Measurements from ENCODE around the gene ABR.

The ABR gene

GRCh38 chr17:1120596-1121441, 59.0 kb downstream of the ABR start:
- no peak for DNase-seq (ENCODE audit: low spot score)

GRCh38 chr17:1119924-1120323, 59.9 kb downstream of the ABR start:
- no peak for DNase-seq (ENCODE audit: low spot score)

DNA sequence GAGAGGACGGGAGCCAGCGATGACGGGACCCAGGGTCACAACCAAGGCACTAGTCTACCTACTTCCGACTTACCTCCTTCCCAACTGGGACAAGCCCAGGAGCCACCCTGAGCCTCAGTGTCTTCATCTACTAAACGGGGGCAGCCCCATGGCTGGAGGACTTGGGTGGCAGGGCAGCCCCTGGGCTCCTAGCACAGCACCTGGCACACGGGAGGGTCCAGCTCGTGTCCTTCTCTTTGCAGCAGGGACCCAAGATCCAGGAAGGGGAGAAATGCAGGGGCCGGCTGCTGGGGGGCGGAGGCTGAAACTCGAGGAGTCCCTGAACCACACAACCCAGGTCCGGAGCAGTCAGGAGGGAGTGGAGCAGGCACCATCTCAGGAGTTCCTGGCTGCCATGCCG, 63.2 kb downstream of the ABR start:
- DNase-seq (ENCODE audit: low spot score): no peak

GRCh38 chr17:1112875-1113274, 66.9 kb downstream of the ABR start:
- no peak for DNase-seq (ENCODE audit: low spot score)

DNA sequence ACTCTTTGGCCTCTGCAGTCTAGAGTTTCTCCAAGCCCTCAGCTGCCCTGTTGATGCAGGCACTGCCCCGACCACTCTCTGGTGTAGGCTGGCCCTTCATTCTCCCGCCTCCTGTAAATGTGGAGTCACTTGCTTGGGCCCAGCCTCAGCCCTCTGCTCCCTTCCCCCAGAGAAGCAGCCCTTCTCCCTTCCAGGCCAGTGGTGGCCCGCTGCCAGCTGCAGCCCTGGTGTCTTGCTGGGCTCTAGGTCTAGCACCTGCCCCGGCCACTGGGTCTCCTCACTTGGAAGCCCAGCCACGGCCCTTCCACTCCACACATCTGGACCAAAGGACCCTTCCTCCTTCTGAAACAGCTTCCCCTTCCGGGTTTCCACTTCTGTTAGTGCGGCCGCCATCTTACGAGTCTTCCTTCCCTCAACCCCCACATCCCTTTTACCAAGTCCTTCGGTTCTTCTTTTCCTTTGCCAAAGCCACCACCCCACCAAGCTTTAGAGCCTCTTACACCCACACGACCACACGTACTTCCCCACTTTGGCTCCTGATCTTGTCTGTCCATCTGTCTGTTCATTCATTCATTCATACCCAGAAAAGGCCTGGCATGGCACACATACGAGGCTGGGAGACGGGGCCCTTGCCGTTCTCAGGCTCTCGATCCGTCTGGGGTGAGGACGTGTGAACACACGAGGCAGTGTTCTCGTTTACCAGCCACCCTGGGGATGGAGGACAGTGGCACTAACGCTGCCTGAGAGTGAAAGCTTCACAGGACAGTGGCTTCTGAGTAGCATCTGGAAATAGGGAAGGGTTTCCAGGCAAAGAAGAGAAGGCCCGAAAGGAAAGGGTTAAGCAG, 68.0 kb downstream of the ABR start:
- DNase-seq (ENCODE audit: low spot score): no peak

GRCh38 chr17:1110862-1111598, 68.8 kb downstream of the ABR start:
- DNase-seq (ENCODE audit: low spot score): peak; percentile 85

DNA sequence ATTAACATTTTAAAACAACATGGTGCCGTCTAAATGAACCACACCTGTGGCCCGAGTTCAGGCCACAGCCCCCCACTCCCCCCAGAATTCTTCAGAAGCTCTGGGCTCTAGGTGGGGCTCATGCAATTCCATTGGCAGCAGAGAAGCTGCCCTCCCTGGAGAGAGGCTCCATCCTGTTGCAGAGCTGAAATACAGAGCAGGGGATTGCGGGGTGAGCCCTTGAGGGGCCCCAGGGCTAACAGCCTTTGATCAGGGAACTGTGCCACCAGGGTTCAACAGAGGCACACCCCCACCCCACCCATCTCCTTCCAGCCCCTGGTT, 69.3 kb downstream of the ABR start:
- DNase-seq (ENCODE audit: low spot score): no peak

GRCh38 chr17:1109606-1110540, 69.9 kb downstream of the ABR start:
- DNase-seq (ENCODE audit: low spot score): no peak

GRCh38 chr17:1108765-1109605, 70.8 kb downstream of the ABR start:
- DNase-seq (ENCODE audit: low spot score): peak; percentile 66

GRCh38 chr17:1108478-1108764, 71.4 kb downstream of the ABR start:
- no peak for DNase-seq (ENCODE audit: low spot score)

DNA sequence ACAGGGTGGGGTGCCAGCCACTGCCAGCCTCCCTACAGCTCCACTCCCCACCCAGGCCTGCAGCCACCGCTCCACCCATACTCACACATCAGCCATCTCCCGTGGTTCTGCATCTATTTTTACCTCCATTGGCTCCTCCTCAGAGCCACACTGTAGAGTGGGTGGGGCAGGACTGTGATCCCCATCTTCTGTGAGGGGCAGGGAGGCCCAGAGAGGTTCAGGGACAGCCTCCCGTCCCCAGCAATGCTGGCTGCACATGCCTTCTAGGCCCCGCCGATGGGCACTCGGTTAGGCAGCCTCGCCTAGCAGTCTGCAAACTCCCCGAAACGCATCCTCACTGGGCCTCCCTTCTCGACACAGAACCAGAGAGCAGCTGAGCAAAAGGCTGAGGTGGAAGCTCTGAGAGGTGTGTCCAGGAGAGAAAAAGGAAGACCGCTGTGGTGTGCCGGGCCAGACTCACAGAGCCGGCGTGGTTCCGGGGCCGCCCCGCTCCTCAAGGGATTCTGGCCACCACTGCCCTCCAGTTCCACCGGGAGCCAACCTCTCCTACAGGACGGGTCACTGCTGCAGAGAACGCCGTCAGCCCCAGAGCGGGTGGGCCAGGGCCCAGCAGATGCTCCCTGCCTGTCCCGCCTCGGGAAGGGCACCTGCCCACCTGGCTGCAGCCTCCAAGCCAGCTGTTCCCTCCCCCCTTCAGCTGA, 71.9 kb downstream of the ABR start:
- peak; percentile 46 for DNase-seq (ENCODE audit: low spot score)

GRCh38 chr17:1107083-1107776, 72.6 kb downstream of the ABR start:
- DNase-seq (ENCODE audit: low spot score): no peak

GRCh38 chr17:1104222-1104621, 75.6 kb downstream of the ABR start:
- DNase-seq (ENCODE audit: low spot score): no peak

DNA sequence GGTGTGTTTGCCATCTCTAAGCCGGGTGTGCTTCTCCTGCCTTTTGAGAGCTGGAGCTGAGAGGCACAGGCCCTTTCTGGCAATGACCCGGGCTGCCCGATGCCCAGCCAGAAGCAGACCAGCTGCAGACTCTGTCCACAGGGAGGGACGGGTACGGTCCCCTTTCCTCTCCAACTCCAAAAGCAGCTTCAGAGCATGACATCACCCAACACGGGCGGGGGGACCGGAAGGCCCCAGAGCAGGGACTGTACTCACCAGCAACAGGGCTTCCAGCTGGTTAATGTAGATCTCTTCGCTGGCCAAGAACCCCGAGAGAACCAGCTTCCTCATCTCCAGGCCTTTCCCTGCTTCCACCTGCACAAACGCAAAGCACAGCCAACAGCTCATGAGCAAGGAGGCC, 79.4 kb downstream of the ABR start:
- no peak for DNase-seq (ENCODE audit: low spot score)

- DNase-seq (ENCODE audit: low spot score): no peak
Observed at GRCh38 chr17:1099242-1099641, 80.5 kb downstream of the ABR start.

DNA sequence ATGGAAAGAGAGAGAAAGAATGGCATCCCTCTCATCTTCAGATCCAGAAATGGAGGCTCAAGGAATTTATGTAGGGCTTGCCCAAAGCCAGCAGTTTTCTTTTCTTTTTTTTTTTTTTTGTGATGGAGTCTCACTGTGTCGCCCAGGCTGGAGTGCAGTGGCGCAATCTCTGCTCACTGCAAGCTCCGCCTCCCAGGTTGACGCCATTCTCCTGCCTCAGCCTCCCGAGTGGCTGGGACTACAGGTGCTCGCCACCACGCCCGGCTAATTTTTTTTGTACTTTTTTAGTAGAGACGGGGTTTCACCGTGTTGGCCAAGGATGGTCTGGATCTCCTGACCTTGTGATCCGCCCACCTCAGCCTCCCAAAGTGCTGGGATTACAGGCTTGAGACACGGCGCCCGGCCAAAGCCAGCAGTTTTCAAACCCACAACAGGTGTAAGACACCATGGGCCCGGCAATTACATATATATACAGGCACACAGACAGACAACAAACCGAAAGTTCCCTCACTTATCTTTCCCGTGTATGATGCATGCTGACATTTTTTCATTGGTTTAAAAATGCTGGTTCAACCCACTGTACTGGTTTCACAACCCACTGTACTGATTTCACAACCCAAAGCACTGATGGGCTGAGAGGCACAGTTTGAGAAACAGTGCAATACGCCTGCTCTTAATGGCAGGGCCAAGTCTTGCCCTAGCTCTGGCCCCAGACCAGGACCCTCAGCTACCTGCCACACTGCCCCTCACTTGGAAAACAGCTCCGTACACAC, 81.6 kb downstream of the ABR start:
- DNase-seq (ENCODE audit: low spot score): peak; percentile 76

DNA sequence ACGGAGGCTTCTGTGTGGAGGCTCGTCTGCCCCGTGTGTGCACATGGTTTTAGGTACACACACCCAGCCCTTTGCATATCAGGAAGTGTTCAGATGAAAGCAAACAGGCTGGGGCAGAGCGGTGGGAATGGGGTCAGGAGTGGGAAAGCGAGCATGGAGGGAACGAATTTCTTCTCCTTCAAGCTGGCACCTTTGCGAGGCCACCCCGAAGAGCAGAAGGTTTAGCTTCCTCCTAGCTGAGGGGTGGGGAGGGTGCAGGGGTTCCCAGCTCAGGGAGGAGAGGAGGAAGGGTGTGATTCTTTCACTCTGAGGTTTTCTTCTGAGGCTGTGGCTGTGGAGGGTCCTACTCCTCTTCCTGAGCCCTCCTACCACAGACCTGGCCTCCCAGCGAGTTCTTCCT, 83.6 kb downstream of the ABR start:
- no peak for DNase-seq (ENCODE audit: low spot score)

- no peak for DNase-seq (ENCODE audit: low spot score)
Observed at GRCh38 chr17:1095853-1096173, 84.0 kb downstream of the ABR start.

All from AG08395 (cell line).